K562 (cell line): ENCODE results near the gene PLEKHA6.

Source experiments
- CHD7 ChIP-seq: fragments of 200-600 bp; sonication (generic); IDR thresholded peaks from one replicate; pipeline ENCODE4 v1.6.1; 2012; ENCODE audit warnings: mild to moderate bottlenecking, low read depth, low read length, inconsistent platforms
- COPS2 ChIP-seq: fragments of 450-650 bp; conservative IDR thresholded peaks from 2 replicates; pipeline ENCODE4 v1.6.1; 2016; ENCODE audit warnings: mild to moderate bottlenecking, moderate library complexity
- CREM ChIP-seq: IDR thresholded peaks from 2 replicates; pipeline ENCODE4 v1.6.1; 2014; ENCODE audit warnings: antibody characterized with exemption, low read depth
- CTCF ChIP-seq, 3 experiments: IDR thresholded peaks in 2 of 3; conservative IDR thresholded peaks in 1 of 3; 2 replicates each; pipeline ENCODE4 v1.5.1; 2011 to 2012; ENCODE audit warnings: low read length in 3 of 3, mild to moderate bottlenecking in 3 of 3, control low read depth in 2 of 3, improper control_type of control experiment in 1 of 3, inconsistent platforms in 1 of 3, low read depth in 1 of 3, mixed read lengths in 1 of 3, moderate library complexity in 1 of 3; ENCODE audit not compliant: insufficient read depth in 2 of 3
- FOS ChIP-seq: IDR thresholded peaks from 3 replicates; pipeline ENCODE4 v1.6.1; 2011; ENCODE audit not compliant: insufficient read length; ENCODE audit errors: extremely low read depth
- NR3C1 ChIP-seq: sonication (generic); formaldehyde crosslinking; IDR thresholded peaks from 2 replicates; pipeline ENCODE4 v1.8.1; 2022; ENCODE audit warnings: missing genetic modification reagents
- RAD21 ChIP-seq, 2 experiments: fragments of 250-450 bp in 1 of 2; fragments of 450-650 bp in 1 of 2; sonication (Bioruptor Pico) in 1 of 2; formaldehyde crosslinking in 1 of 2; IDR thresholded peaks in 1 of 2; conservative IDR thresholded peaks in 1 of 2; 2 replicates each; pipeline versions ENCODE4 v1.4.0 to v1.8.0; 2020 to 2022; ENCODE audit warnings: mild to moderate bottlenecking in 2 of 2, moderate library complexity in 1 of 2
- TCF7L2 ChIP-seq: fragments of 150-350 bp; IDR thresholded peaks from 2 replicates; pipeline ENCODE4 v1.6.1; 2016; ENCODE audit warnings: low read depth, mild to moderate bottlenecking, low read length, moderate library complexity
- TRIM28 ChIP-seq: fragments of 450-650 bp; IDR thresholded peaks from 2 replicates; pipeline ENCODE4 v1.6.1; 2017
- ZBTB33 ChIP-seq: sonication (generic); formaldehyde crosslinking; IDR thresholded peaks from 2 replicates; pipeline ENCODE4 v1.8.1; 2023; ENCODE audit warnings: mild to moderate bottlenecking, missing genetic modification reagents

- TF ChIP-seq COPS2 (no peak), FOS (no peak), CHD7 (no peak), CTCF (IDR thresholded peaks at IDR 0.05 in 2 of 3, conservative IDR thresholded peaks at IDR 0.05 in 1 of 3; ENCODE audit: insufficient read depth in 2 of 3, low read depth in 1 of 3, low read length in 3 of 3) (no peak), TRIM28 (no peak), TCF7L2 (no peak), CREM (no peak), NR3C1 (no peak), RAD21 (CRISPR knock-in tag; conservative IDR thresholded peaks at IDR 0.05 in 1 of 2, IDR thresholded peaks at IDR 0.05 in 1 of 2) (no peak), ZBTB33 (CRISPR knock-in tag) (no peak)
Measured at GRCh38 chr1:204225841-204226735, 133.6 kb downstream of the PLEKHA6 start.
